ENCODE data around the gene CST3. TPM values are rescaled to one million over a fixed set of nuclear protein-coding genes. Genes with fewer than 3 reads are reported as not detected.

Gene CST3
- polyA plus RNA-seq, 3 donors: 116 to 150 (median 139) TPM

DNA sequence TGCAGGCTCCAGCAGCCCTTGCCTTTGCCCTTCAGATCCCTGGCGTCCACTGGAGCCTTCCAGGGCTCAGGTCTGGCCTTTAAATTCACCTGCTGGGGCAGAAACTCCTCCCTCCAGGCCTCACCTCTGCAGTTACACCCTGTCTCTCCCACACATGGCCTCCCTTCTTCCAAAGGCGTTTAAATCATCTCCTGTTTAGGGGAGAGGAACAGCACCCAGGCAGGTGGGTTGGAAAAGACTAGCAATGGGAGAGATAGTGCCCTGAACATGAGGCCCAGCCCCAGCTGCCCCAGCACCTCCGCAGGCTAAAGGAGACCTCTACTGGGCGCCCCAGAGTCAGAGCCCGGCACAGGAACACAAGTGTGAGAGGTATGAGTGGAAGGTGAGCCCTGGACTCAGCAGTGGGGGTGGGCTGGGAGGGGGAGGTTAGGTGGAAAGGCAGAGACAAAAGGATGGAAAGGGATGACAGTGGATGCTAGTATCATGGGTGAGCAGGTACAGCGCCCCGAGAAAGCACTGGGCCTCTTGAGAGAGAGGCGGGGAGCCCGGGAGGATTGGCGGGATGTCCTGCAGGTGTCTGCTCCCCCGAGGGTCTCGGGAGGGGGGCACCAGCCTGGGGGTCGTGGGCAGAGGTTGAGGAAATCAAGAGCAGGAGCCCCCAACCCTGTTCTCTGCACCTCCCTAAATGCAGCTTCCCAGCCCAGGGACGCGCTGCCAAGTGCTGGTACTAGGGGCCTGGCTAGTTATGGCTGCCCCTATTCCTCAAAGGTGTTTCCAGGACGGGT lies 31.7 kb downstream of the CST3 start, which contains the start of gene CST9:
Gene CST9 (minus strand): TSS at position 51 of the 785 bp plus-strand sequence. CDS start 53 bp downstream, outside the sequence.
- no peak for DNase-seq (ENCODE audit: low read depth in 3 of 3, low spot score in 2 of 3)

GRCh38 chr20:23604306-23604705 lies 33.4 kb downstream of the CST3 start:
- DNase-seq (ENCODE audit: low read depth in 3 of 3, low spot score in 2 of 3): no peak

- DNase-seq (ENCODE audit: low read depth in 3 of 3, low spot score in 2 of 3): no peak
Observed at GRCh38 chr20:23603321-23603720, 34.4 kb downstream of the CST3 start.

DNA sequence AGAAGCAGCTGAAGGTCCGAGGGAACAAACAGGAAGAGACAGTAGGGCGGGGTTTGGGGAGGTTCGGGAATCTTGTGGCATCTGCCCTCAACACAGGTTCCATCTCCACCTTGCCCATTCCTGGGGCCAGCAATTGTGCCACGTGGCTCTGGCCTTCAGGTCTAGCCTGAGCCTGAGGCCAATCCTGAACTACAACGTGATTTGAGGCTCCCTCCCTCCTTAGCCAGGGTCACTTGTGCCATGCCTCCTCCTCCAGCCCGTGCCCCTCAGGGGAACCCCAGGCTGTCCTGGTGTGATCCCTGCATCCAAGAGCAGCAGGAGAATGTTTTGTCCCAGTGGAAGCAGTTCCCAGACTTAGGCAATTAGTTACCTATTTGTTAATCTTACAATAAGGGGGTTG lies 35.1 kb downstream of the CST3 start:
- DNase-seq (ENCODE audit: low read depth in 3 of 3, low spot score in 2 of 3): no peak

DNA sequence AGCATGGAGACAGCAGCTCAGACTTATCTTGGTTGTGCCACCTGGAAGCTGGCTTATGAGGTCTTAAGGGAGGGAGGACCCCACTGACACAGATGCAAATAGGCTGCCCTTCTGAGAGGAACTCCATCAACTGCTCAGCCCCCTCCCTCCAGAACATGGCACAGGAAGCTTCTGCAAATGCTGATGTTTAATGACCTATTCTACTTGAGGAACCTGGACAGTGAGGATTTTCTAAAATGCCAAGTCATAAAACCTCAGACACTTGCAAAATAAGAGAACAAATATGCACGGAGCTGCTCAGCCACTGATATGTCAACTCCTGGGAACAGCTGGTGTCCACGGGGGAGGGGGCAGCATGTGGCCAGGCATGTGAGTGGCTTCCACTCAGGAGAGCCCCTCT lies 35.5 kb downstream of the CST3 start:
- no peak for DNase-seq (ENCODE audit: low read depth in 3 of 3, low spot score in 2 of 3)

DNA sequence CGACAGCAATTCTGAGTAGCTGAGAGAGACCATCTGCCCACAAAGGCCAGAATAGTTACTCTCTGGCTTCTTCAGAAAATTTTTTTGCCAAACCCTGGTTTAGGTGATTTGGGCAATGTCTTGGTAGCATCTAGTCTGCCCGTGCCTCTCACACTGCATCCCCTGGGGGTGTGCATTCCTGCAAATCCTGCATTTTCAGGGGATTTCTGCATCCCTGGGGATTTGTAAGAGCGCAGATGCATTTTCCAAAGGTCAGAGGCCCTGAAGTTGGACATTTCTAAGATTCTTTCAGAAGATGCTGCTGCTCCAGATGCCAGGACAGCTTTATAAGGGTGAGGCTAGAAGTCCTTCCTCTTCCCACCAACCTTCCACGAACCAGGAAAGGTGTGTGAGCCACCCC lies 36.0 kb downstream of the CST3 start:
- DNase-seq (ENCODE audit: low read depth in 3 of 3, low spot score in 2 of 3): no peak

DNA sequence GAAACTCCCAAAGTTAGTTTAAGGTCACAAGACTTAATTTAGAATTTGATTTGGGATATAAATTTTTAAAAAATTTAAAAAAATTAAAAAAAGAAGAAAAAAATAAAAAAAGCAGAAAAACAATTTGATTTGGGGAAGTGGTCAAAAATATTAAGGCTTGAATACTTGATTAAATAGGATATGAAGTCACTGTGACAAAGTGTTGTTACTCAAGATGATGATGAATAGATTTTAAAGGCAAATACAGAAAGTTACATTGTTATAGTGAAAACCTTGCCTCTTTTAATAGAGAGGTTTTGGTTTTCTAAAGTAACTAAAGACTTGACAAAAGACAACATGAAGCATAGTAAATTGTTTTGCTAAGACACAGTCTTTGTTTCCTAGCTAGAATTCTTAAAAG lies 39.3 kb downstream of the CST3 start:
- DNase-seq (ENCODE audit: low read depth in 3 of 3, low spot score in 2 of 3): no peak

DNA sequence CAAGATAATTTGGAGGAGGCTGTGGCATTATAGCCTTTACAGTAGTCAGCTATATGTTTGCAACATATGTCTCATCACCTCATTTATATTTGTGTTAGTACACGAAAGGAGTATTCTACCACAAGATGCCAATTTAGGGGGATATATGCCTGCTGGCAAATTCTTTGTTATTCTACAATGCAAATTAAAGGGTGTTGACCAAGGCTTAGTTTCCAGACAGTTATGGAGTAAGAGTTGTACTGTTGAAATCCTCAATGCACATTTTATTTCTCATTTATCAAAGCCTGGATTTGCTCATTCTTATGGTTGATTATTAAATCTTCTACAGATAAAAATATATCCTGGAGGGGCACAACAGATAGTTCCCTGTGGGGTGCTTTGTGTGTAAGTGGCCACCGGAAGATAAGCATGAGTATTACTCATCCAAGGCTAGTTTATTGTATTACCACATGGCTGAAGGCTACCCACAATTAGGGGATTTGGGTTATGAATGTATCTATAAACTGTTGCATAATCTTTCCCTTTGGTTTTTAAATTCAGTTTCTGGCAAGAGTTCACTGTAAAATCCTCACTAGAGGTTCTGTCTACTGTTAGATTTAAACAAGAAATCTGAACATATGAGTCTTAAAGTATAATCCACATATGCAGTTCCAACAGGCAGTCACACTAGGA lies 41.0 kb downstream of the CST3 start:
- DNase-seq (ENCODE audit: low read depth in 3 of 3, low spot score in 2 of 3): no peak

- no peak for DNase-seq (ENCODE audit: low read depth in 3 of 3, low spot score in 2 of 3)
Observed at GRCh38 chr20:23595941-23596340, 41.8 kb downstream of the CST3 start.

GRCh38 chr20:23588434-23589403 lies 49.0 kb downstream of the CST3 start:
- no peak for DNase-seq (ENCODE audit: low read depth in 3 of 3, low spot score in 2 of 3)

DNA sequence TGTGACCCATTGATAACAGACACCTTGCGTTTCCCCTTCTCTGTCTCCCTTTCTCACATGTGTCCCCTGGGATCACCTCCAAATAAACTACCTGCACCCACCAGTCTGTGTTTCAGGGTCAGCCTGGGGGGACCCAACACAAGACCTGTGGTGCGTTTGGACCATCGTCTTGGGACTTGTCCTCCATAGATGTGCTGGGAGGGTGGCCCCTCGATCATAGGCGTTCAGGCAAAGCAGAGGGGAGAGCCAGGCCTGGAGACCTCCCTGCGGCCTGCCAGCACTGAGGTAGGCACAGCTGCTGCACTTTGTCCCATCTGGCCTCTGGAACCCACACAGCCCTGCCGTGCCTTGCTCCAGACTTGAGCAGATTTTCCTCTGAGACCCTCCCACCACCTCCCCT lies 50.1 kb downstream of the CST3 start:
- DNase-seq (ENCODE audit: low read depth in 3 of 3, low spot score in 2 of 3): no peak

DNA sequence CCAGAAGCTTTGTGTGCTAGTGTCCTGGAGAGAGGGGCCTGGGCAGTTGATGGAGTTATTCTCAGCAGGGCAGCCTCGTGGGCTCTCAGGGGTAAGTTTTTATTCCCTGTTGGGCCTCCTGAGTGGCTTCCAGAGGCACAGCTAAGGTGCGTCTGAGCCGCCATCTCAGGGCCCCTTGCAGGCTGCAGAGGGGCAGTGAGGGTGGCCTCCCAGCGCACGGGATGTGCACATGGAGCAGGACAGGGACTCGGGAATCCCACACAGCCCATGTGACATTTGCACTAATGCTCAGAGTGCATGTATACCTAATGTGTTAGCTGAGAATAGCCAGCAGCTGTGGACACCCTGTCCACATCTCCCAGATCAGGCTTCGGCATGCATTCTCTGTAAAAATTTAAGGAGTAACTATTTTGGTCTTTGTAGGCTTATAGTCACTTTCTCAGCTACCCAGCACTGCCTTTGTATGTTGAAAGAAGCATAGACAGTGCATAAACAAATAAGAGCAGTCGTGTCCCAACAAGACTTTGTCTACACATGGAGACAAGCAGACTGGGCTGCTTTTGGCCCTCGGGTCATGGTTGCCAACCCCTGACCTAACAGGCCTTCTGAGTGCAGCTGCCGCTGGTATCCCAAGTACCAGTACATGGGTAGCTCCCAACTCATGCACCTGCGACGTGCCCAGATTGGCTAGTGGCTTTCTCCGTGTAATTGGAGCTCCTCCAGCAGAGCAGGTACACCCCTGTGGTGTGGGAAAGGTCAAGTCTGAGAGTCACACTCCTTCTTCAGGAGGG lies 50.8 kb downstream of the CST3 start:
- DNase-seq (ENCODE audit: low read depth in 3 of 3, low spot score in 2 of 3): no peak

DNA sequence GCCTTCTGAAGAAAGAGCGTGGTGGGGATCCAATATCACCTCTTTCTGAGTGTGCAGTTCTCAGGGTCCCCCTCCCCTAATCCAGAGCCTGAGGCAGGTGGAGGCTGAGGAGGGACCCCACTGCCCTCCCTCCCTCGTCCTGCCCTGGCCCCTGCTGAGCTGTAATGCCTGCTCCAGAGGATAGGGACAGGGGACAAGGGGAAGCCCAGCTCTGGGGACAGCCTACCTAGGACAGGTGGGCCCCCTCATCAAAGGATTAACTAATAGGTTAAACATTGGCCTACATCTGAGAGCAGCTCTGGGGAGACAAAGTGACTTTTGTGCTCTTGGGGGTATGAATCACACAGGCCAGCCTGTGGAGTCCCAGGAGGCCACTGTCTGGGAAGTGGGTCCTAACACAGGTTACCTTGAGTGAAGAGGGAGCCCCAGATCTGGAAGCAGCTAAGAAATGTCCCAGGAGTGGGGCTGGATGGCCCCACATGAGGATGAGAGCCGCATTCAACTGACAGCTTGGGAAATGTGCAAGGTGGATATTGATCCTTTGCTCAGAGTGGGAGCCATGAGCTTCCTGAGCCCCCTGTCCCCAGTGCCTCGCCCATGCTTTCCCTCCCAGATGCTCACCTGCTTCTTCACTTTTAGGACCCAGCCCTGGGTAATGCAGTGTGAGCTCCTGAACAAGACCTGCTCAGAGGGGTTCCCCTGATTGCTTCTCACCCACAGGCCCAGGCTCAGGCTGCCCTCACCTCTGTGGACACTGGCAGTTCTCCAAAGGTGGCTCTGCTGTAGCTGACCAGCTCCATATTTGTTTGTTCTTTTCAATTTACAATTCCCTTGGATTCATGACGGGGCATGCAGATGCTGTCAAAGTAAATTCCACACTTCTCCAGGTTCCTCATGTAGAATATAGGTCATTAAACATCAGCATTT lies 51.7 kb downstream of the CST3 start:
- no peak for DNase-seq (ENCODE audit: low read depth in 3 of 3, low spot score in 2 of 3)

- no peak for DNase-seq (ENCODE audit: low read depth in 3 of 3, low spot score in 2 of 3)
Observed at GRCh38 chr20:23585449-23585807, 52.3 kb downstream of the CST3 start.

GRCh38 chr20:23584434-23585199 lies 53.1 kb downstream of the CST3 start:
- DNase-seq (ENCODE audit: low read depth in 3 of 3, low spot score in 2 of 3): no peak
